NCI-H524 treated with DMSO at 0.1 percent for 48 hours (cell line): Measurements from ENCODE around the gene IKZF3.
"Not testable (repeated sequence)": the region's sequence is repeated elsewhere in the genome, so short reads cannot be mapped to it uniquely, and the experiment has no call there.

Source experiments
- DNase-seq: peaks from one replicate; lab custom pipeline; 2025; lab: John Stamatoyannopoulos, UW

IKZF3 gene

GRCh38 chr17:39863918-39864746 lies at the start of gene IKZF3:
TSS of gene IKZF3 (minus strand) at chr17:39864312. CDS start at chr17:39864126, 186 bp downstream.
- DNase-seq = no peak

GRCh38 chr17:39908789-39909352 lies 44.8 kb upstream of the IKZF3 start:
- DNase-seq = no peak

GRCh38 chr17:39904990-39905288 lies 40.8 kb upstream of the IKZF3 start:
- DNase-seq = no peak

- no peak for DNase-seq
Measured at GRCh38 chr17:39903158-39903884, 39.2 kb upstream of the IKZF3 start.

GRCh38 chr17:39902027-39902426 lies 37.9 kb upstream of the IKZF3 start:
- not testable (repeated sequence) for DNase-seq

- DNase-seq = no peak
Measured at GRCh38 chr17:39899215-39899614, 35.1 kb upstream of the IKZF3 start.

- DNase-seq = no peak
Measured at GRCh38 chr17:39898088-39898487, 34.0 kb upstream of the IKZF3 start.

- no peak for DNase-seq
Measured at GRCh38 chr17:39894681-39895376, 30.7 kb upstream of the IKZF3 start.

- DNase-seq = no peak
Measured at GRCh38 chr17:39889200-39889599, 25.1 kb upstream of the IKZF3 start.

GRCh38 chr17:39887078-39887477 lies 23.0 kb upstream of the IKZF3 start:
- DNase-seq = no peak

- DNase-seq = not testable (repeated sequence)
Measured at GRCh38 chr17:39886102-39886501, 22.0 kb upstream of the IKZF3 start.

- no peak for DNase-seq
Measured at GRCh38 chr17:39872751-39873150, 8.6 kb upstream of the IKZF3 start.

GRCh38 chr17:39871801-39872200 lies 7.7 kb upstream of the IKZF3 start:
- DNase-seq = no peak

- DNase-seq = no peak
Measured at GRCh38 chr17:39870776-39871175, 6.7 kb upstream of the IKZF3 start.

- DNase-seq = no peak
Measured at GRCh38 chr17:39868554-39868942, 4.4 kb upstream of the IKZF3 start.

GRCh38 chr17:39867880-39868553 lies 3.9 kb upstream of the IKZF3 start, which contains the start of gene ZPBP2:
TSS of gene ZPBP2 (plus strand) at chr17:39868202. CDS start at chr17:39868355, 153 bp downstream.
- no peak for DNase-seq

- no peak for DNase-seq
Measured at GRCh38 chr17:39867084-39867879, 3.2 kb upstream of the IKZF3 start.

- no peak for DNase-seq
Measured at GRCh38 chr17:39866013-39866730, 2.1 kb upstream of the IKZF3 start.

- DNase-seq = no peak
Measured at GRCh38 chr17:39863244-39863917, 731 bp downstream of the IKZF3 start.

- DNase-seq = no peak
Measured at GRCh38 chr17:39861235-39861634, 2.9 kb downstream of the IKZF3 start.
